IPS-NIHi7 (cell line): ENCODE data around the gene NCL.
"Not testable (repeated sequence)": the region's sequence is repeated elsewhere in the genome, so short reads cannot be mapped to it uniquely, and the experiment has no call there.

Experiments used
- DNase-seq: peaks from one replicate; pipeline ENCODE4 v3.0.0; 2012; ENCODE audit warnings: mixed read lengths; ENCODE audit errors: extremely low spot score

The NCL gene

GRCh38 chr2:231430437-231430836, 33.8 kb downstream of the NCL start:
- not testable (repeated sequence) for DNase-seq

DNA sequence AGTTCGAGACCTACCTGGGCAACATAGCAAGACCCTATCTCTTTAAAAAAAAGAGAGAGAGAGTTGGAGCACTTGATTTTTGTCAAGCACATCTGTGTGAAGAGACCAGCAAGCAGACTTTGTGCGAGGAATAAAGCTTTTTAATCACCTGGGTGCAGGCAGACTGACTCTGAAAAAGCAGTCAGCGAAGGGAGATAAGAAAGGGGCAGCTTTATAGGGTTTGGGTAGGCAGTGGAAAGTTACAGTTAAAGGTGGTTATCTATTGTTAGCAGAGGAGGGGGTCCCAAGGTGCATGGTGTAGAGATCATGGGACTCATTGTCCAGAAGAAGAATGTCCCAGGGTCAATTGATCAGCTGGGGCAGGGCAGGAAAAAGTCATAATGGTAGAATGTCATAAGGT, 34.4 kb downstream of the NCL start:
- DNase-seq, result no peak

- no peak for DNase-seq
Observed at GRCh38 chr2:231429152-231429551, 35.1 kb downstream of the NCL start.

GRCh38 chr2:231427116-231427515, 37.2 kb downstream of the NCL start:
- DNase-seq, result no peak

GRCh38 chr2:231425811-231426703, 38.2 kb downstream of the NCL start:
- peak; percentile 55 for DNase-seq

GRCh38 chr2:231425291-231425810, 38.9 kb downstream of the NCL start:
- DNase-seq, result peak; percentile 15

DNA sequence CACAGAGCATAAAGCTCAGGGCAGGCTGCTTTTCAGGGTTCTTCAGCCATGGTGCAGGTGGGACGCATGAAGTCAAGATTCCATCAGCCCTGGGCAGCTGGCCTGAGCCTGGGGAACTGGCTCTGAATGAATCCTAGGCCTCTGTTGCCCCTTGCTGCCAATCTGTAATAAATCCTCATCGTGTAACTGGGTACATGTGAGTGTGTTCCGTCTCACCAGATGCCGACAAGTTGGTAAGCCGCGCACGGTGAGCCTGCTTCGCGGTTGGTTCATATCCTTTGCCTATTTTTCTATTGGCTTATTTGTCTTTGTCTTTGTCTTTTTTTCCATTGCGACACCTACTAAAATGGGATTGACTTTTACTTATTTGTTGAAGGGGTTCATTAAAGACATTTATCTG, 41.1 kb downstream of the NCL start:
- DNase-seq, result no peak

- no peak for DNase-seq
Observed at GRCh38 chr2:231422056-231422455, 42.2 kb downstream of the NCL start.

DNA sequence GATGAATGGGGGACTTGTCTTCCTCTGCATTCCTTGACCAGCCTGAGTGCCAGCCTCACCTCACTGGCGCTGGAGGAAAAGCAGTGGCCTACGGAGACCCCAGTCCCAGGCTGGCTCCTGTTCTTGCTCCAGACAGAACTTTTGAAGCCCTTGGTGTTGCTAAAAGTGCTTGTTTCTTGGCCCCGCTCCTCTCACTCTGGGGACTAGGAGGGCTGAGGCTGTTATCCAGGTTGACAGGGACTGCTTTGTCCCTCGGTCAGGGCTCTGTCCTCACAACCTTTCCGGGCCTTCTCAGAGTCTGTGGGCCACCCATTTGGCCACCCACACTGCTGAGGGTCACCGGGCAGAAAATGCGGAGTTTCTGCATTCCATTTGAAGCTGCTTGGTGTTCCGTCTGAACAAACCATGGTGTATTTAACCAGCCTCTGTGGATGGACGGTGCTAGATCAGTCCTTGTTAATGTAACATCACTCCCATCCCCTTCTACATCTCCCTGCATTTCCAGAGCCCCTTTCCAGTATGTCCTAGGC, 43.2 kb downstream of the NCL start:
- DNase-seq, result no peak

GRCh38 chr2:231418820-231419640, 45.3 kb downstream of the NCL start:
- DNase-seq, result no peak

GRCh38 chr2:231415029-231415428, 49.3 kb downstream of the NCL start:
- no peak for DNase-seq

- DNase-seq, result no peak
Observed at GRCh38 chr2:231413921-231414476, 50.3 kb downstream of the NCL start.

DNA sequence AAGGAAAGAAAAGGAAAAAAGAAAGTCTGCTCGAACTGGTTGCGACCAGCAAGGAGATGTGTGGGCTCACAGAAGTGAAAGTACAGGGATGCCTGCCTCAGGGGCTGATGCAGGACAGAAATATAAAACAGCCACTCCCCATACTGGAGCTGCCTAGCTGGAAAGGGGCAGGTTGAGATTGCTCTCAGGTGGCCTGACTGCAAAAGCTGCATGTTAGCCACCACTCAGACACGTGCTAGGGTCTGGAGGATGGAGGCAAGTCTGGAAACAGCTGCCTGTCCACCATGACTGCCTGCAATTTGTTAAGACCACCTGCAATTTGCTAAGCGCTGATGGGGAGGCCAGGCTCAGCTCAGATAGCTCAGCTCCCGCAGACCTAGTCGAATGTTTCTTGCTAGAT, 50.8 kb downstream of the NCL start:
- no peak for DNase-seq

DNA sequence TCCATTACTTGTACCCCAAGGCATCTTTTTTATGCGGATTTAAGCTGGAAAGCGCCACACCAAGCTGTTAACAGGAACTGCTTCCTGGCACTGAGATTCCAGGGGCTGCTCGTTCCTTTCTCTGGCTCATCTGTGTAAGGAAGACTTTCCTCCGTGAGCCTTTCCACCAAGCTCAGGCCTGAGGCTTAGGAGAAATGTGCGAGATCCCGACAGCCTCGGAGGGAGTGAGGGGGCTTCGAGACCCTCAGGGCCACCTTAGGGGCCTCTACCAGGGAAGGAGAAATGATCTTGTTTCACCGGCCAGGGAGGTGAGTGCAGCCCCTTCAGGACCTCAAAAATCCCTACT, 51.7 kb downstream of the NCL start:
- DNase-seq, result no peak

- DNase-seq, result peak; percentile 89
Observed at GRCh38 chr2:231411831-231412617, 52.3 kb downstream of the NCL start.

GRCh38 chr2:231411237-231411636, 53.0 kb downstream of the NCL start:
- DNase-seq, result no peak

DNA sequence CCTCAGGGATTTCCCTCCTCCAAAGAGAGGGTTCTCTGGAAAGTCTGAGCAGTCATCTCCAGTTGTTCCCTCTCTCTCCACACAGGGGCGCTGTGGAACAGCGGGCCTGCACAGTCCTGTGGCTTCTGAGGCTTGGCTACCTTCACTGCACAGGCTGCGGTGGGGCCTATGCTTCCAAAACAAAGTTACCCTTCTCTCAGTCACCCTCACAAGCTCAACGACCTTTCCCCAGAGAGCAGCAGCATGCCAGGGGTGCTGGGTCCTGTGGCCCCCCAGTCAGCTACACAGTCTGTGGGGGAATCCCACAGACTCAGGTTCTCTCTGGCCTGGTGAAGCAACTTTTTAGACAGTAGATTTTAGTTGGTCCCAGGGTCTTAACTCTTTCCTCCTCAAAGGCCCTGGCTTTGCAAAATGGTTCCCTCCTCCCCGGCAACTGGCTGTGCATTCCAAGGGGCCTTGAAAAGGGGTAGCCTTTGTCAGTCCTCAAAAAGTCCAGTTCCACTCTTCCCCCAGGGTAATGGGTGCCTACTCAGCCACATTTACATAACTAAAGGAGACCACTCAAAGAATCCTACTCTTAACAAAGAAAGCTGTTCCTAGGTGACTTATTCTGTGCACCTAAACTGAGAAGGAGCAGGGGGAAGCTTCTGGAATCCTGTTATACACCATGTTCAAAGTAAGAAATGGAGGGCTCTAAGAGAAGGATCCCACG, 53.8 kb downstream of the NCL start:
- no peak for DNase-seq

DNA sequence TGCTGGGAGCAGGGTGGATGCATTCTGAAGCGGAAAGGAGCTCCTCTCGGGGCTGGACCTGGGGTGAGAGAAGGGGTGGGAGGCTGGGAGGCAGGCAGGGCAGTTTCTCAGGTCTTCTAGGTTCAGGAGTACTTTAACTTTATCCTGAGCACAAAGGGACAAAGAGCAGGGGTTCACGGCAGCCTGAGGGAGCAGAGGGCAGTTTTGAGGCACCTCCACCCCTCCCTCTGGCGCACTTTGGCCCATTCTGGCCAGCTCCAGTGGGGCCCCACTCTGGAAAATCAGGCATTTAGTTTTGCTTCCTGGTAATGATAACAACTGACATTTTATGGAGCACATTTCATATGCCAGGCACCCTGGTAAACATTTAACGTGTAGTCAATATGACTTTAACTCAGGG, 54.5 kb downstream of the NCL start:
- no peak for DNase-seq

DNA sequence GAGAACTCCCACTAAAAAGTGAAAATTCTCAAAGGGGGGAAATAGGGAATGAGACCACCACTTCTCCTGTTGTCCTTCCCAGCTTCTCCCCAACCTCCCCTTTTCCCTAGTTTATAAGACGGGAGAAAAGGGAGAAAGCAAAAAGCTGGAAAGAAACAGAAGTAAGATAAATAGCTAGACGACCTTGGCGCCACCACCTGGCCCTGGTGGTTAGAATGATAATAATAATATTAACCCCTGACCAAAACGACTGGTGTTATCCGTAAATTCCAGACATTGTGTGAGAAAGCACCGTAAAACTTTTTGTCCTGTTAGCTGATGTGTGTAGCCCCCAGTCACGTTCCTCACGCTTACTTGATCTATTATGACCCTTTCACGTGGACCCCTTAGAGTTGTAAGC, 56.0 kb downstream of the NCL start:
- DNase-seq, result not testable (repeated sequence)

DNA sequence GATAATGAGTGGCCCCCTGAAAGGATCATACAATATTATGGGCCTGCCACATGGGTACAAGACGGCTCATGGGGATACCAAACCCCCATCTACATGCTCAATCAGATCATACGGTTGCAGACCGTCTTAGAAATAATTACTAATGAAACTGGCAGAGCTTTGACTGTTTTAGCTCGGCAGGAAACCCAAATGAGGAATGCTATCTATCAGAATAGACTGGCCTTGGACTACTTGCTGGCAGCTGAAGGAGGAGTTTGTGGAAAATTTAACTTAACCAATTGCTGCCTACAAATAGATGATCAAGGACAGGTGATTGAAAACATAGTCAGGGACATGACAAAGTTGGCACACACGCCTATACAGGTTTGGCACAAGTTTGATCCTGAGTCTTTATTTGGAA, 56.6 kb downstream of the NCL start:
- not testable (repeated sequence) for DNase-seq
